Endothelial cell of umbilical vein (primary cell): ENCODE measurements around the gene GPNMB. TPM values are rescaled to one million over a fixed set of nuclear protein-coding genes. Genes with fewer than 3 reads are reported as not detected.

Experiments
- BruUV-seq: library from RNA; stranded (reverse); fragments of 400-500 nt; replicated peaks from 2 replicates; lab custom pipeline; 2021; lab: Mats Ljungman, UMichigan
- CTCF ChIA-PET: fragments of 300-600, 350-600 bp; sonication (Branson Sonifier 250); formaldehyde crosslinking; loops from one replicate; lab custom pipeline; 2021; ENCODE audit warnings: antibody characterized with exemption, inconsistent platforms; lab: Charles Lee
- POLR2A ChIA-PET: fragments of 300-600, 350-600 bp; sonication (Branson Sonifier 250); formaldehyde crosslinking; loops from one replicate; lab custom pipeline; 2021; ENCODE audit warnings: antibody characterized with exemption, inconsistent platforms; lab: Charles Lee
- DNase-seq: peaks from one replicate; pipeline ENCODE4 v3.0.0-alpha.2; 2011; ENCODE audit warnings: low read depth, low spot score
- FAIRE-seq: peaks from 2 replicates; lab custom pipeline; 2011; peaks lifted over from hg19 to GRCh38; lab: Jason Lieb, UNC
- H2AFZ ChIP-seq: 2 replicates; pipeline ENCODE4 v1.6.0; 2012; ENCODE audit warnings: low read depth, low read length, control low read depth, inconsistent platforms
- H3K27ac ChIP-seq: 2 replicates; pipeline ENCODE4 v1.5.1; 2011; ENCODE audit warnings: low read depth, mild to moderate bottlenecking, control low read depth, low read length, moderate library complexity; ENCODE audit not compliant: insufficient read depth
- H3K27me3 ChIP-seq, 2 experiments: 2 replicates each; pipeline versions ENCODE4 v1.6.0 to v1.6.1; 2011; ENCODE audit warnings: low read length in 2 of 2, mixed read lengths in 1 of 2; ENCODE audit not compliant: control insufficient read depth in 2 of 2, insufficient read depth in 2 of 2
- H3K36me3 ChIP-seq, 2 experiments: 2 replicates in 1 of 2; 3 replicates in 1 of 2; pipeline ENCODE4 v1.5.1; 2011; ENCODE audit warnings: low read length in 2 of 2, mild to moderate bottlenecking in 1 of 2, moderate library complexity in 1 of 2; ENCODE audit not compliant: control insufficient read depth in 2 of 2, insufficient read depth in 2 of 2; ENCODE audit errors: extremely low read depth in 1 of 2
- H3K4me1 ChIP-seq: 3 replicates; pipeline ENCODE4 v1.5.1; 2011; ENCODE audit warnings: mild to moderate bottlenecking, low read length; ENCODE audit not compliant: control insufficient read depth, insufficient read depth; ENCODE audit errors: extremely low read depth
- H3K4me2 ChIP-seq: 2 replicates; pipeline ENCODE4 v1.6.1; 2011; ENCODE audit warnings: low read length, control low read depth, mixed read lengths; ENCODE audit not compliant: insufficient read depth
- H3K4me3 ChIP-seq, 3 experiments: fragments of 200-600 bp in 1 of 3; sonication (generic), shearing (Covaris generic) in 1 of 3; replicated peaks in 1 of 3; 2 replicates each; pipeline ENCODE4 v1.5.1; 2011 to 2016; ENCODE audit warnings: control low read depth in 3 of 3, low read length in 3 of 3, mild to moderate bottlenecking in 2 of 3, inconsistent platforms in 1 of 3, low read depth in 1 of 3, moderate library complexity in 1 of 3; ENCODE audit not compliant: insufficient read depth in 1 of 3
- H3K79me2 ChIP-seq: 2 replicates; pipeline ENCODE4 v1.6.0; 2012; ENCODE audit warnings: low read length, inconsistent platforms; ENCODE audit not compliant: control insufficient read depth, insufficient read depth
- H3K9ac ChIP-seq: replicated peaks from 2 replicates; pipeline ENCODE3; 2011; ENCODE audit warnings: low read length, control low read depth; ENCODE audit not compliant: insufficient read depth; ENCODE audit errors: extremely low read depth
- H3K9me1 ChIP-seq: replicated peaks from 3 replicates; pipeline ENCODE4 v1.6.0; 2011; ENCODE audit warnings: mild to moderate bottlenecking, low read length; ENCODE audit not compliant: control insufficient read depth, insufficient read depth; ENCODE audit errors: extremely low read depth
- H3K9me3 ChIP-seq: replicated peaks from 2 replicates; pipeline ENCODE4 v1.5.1; 2012; ENCODE audit warnings: low read length, inconsistent platforms; ENCODE audit not compliant: control insufficient read depth, insufficient read depth
- H4K20me1 ChIP-seq: replicated peaks from 2 replicates; pipeline ENCODE3; 2011; ENCODE audit warnings: mild to moderate bottlenecking, low read length; ENCODE audit not compliant: control insufficient read depth, insufficient read depth; ENCODE audit errors: extremely low read depth
- EZH2 ChIP-seq: IDR thresholded peaks from 2 replicates; pipeline ENCODE4 v1.6.1; 2012; ENCODE audit warnings: borderline replicate concordance, low read depth, mild to moderate bottlenecking, moderate library complexity, low read length, inconsistent platforms; ENCODE audit not compliant: severe bottlenecking
- GATA2 ChIP-seq: IDR thresholded peaks from 2 replicates; pipeline ENCODE4 v1.7.0; 2011; ENCODE audit warnings: low read depth, mild to moderate bottlenecking, moderate library complexity, mixed read lengths, low read length; ENCODE audit not compliant: insufficient read length, insufficient read depth
- JUN ChIP-seq: IDR thresholded peaks from 2 replicates; pipeline ENCODE4 v1.6.1; 2011; ENCODE audit warnings: borderline replicate concordance, low read depth; ENCODE audit not compliant: insufficient read length, insufficient read depth
- MAX ChIP-seq: IDR thresholded peaks from 2 replicates; pipeline ENCODE4 v1.6.1; 2011; ENCODE audit not compliant: insufficient read depth, insufficient read length
- MYC ChIP-seq: IDR thresholded peaks from one replicate; pipeline ENCODE4 v1.6.1; 2011; ENCODE audit warnings: mild to moderate bottlenecking, low read depth, low read length
- POLR2A ChIP-seq: IDR thresholded peaks from 2 replicates; pipeline ENCODE4 v1.6.1; 2012; ENCODE audit warnings: low read depth, mild to moderate bottlenecking, control low read depth, low read length
- POLR2AphosphoS5 ChIP-seq: IDR thresholded peaks from 2 replicates; pipeline ENCODE4 v1.6.1; 2012; ENCODE audit warnings: low read depth, mild to moderate bottlenecking, control low read depth, low read length, moderate library complexity; ENCODE audit not compliant: insufficient read depth
- dilution Hi-C: fragments of 300-500 bp; cut with MboI; formaldehyde crosslinking; loops from one replicate; pipeline ENCODE4 v1.15.0; 2019; ENCODE audit warnings: low sequenced_read_pairs; ENCODE audit not compliant: extremely low pct_ligation_motif_present
- intact Hi-C: fragments of 100-400 bp; cut with micrococcal nuclease; formaldehyde crosslinking; loops from one replicate; pipeline ENCODE4 v1.10.0; 2022
- polyA plus RNA-seq, 4 experiments: library from polyadenylated mRNA; depleted of rRNA in 3 of 4; stranded (reverse) in 3 of 4; unstranded in 1 of 4; fragments of >200 nt; gene quantifications; 2 replicates each; pipeline versions ENCODE4 v1.2.1 to v1.2.3, GENCODE V29; 2011 to 2012; ENCODE audit warnings: missing spikeins in 1 of 4
- total RNA-seq: library from RNA; stranded (reverse); gene quantifications from 2 replicates; pipeline ENCODE4 v1.2.3, GENCODE V29; 2021
- TF ChIP-seq, protein P1 (sequence below), 2 donors: IDR thresholded peaks; 1 replicate in 1 of 2; 2 replicates in 1 of 2; pipeline ENCODE4 v1.5.1; 2011; ENCODE audit warnings: low read length in 2 of 2, mild to moderate bottlenecking in 2 of 2, moderate library complexity in 2 of 2, control low read depth in 1 of 2, inconsistent platforms in 1 of 2, low read depth in 1 of 2; ENCODE audit not compliant: insufficient read depth in 1 of 2; ENCODE audit errors: extremely low read depth in 1 of 2

GPNMB gene
- total and polyA plus RNA-seq, 2 donors (not counting 3 experiments of a cell fraction or from before 2014, with no cell fraction given) = 0.29 to 0.33 TPM

DNA sequence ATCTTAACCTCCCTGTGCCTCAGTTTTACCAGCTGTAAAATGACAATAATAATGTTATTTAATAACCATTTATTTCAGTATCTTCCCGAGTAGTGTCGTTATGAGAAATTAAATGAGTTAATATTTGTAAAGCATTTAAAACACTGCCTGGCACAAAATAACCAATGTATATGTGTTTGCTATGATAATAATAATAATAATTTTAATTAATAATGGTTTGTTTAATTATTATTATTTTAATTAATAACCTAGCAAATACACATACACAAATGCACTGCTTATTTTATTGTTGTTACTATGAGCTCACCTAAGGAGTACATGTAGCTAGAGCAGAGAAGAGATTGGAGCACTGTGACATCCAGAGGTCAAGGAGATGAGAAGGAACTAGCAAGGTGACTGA is 18.2 kb upstream of the GPNMB start:
- dilution Hi-C loops (no loop called here), intact Hi-C loops (no loop called here)
- ChIA-PET POLR2A (no interaction called here), CTCF (interaction anchor here (2.8 kb wide), 1 partner anchor 12 kb away, joined by 10 read pairs; no protein-coding TSS in a partner anchor)
- Histone ChIP-seq H3K36me3 (no peaks in the 10 kb centered on the region), H3K4me2 (no peak overlapping the region), H3K9me3 (no peaks in the 10 kb centered on the region), H3K79me2 (no peaks in the 10 kb centered on the region), H3K27ac (no peak overlapping the region), H3K4me1 (no peaks in the 10 kb centered on the region), H3K4me3 (no peak overlapping the region), H2AFZ (no peak overlapping the region), H3K9me1 (no peaks in the 10 kb centered on the region), H4K20me1 (no peaks in the 10 kb centered on the region), H3K9ac (no peak overlapping the region), H3K27me3 (peaks cover 0 to 2% of the 10 kb centered on the region in 2 experiments)
- TF ChIP-seq EZH2 (no peak), POLR2A (no peak), POLR2AphosphoS5 (no peak), GATA2 (no peak), JUN (no peak), MAX (no peak), MYC (no peak)
- TF ChIP-seq, protein P1, sequence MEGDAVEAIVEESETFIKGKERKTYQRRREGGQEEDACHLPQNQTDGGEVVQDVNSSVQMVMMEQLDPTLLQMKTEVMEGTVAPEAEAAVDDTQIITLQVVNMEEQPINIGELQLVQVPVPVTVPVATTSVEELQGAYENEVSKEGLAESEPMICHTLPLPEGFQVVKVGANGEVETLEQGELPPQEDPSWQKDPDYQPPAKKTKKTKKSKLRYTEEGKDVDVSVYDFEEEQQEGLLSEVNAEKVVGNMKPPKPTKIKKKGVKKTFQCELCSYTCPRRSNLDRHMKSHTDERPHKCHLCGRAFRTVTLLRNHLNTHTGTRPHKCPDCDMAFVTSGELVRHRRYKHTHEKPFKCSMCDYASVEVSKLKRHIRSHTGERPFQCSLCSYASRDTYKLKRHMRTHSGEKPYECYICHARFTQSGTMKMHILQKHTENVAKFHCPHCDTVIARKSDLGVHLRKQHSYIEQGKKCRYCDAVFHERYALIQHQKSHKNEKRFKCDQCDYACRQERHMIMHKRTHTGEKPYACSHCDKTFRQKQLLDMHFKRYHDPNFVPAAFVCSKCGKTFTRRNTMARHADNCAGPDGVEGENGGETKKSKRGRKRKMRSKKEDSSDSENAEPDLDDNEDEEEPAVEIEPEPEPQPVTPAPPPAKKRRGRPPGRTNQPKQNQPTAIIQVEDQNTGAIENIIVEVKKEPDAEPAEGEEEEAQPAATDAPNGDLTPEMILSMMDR (IDR thresholded peaks at IDR 0.05; ENCODE audit: extremely low read depth in 1 of 2, insufficient read depth in 1 of 2, low read depth in 1 of 2, low read length in 2 of 2) = no peak
- DNase-seq = no peak
- no TSS peak for BruUV-seq
- FAIRE-seq = no peak
